Measurements from ENCODE around the gene FAM124A.

DNA sequence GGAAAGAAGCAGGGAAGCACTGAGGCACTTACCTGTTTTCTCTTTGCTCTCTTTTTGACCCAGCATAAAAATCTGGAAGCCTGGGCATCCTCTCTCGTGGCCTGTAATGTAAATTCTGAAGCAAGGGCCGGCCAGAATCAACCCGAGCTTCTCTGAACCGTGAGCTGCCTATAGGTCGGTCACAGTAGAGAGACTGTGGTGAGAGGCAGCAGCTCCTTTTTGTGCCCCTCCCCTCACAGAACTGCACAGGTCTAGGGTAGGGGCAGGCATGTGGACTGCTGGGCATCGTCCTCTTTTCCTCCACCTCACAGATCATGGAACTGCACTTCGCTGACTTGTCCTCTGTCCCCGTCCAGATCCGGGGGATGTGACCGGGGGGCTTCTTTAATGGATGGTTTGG, 12.5 kb downstream of the FAM124A start:
- TF ChIP-seq, protein P1, sequence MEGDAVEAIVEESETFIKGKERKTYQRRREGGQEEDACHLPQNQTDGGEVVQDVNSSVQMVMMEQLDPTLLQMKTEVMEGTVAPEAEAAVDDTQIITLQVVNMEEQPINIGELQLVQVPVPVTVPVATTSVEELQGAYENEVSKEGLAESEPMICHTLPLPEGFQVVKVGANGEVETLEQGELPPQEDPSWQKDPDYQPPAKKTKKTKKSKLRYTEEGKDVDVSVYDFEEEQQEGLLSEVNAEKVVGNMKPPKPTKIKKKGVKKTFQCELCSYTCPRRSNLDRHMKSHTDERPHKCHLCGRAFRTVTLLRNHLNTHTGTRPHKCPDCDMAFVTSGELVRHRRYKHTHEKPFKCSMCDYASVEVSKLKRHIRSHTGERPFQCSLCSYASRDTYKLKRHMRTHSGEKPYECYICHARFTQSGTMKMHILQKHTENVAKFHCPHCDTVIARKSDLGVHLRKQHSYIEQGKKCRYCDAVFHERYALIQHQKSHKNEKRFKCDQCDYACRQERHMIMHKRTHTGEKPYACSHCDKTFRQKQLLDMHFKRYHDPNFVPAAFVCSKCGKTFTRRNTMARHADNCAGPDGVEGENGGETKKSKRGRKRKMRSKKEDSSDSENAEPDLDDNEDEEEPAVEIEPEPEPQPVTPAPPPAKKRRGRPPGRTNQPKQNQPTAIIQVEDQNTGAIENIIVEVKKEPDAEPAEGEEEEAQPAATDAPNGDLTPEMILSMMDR (IDR thresholded peaks at IDR 0.05): no peak
- TF ChIP-seq POLR2A (IDR thresholded peaks at IDR 0.05) (no peak), EP300 (IDR thresholded peaks at IDR 0.05) (no peak)

Data from ovary (tissue), 3 donors.